COLO829 (cell line): ENCODE results near the gene LDB2.

ENCODE experiments used
- DNase-seq: peaks from one replicate; pipeline ENCODE4 v3.0.0; 2012; ENCODE audit warnings: low spot score

Gene LDB2

DNA sequence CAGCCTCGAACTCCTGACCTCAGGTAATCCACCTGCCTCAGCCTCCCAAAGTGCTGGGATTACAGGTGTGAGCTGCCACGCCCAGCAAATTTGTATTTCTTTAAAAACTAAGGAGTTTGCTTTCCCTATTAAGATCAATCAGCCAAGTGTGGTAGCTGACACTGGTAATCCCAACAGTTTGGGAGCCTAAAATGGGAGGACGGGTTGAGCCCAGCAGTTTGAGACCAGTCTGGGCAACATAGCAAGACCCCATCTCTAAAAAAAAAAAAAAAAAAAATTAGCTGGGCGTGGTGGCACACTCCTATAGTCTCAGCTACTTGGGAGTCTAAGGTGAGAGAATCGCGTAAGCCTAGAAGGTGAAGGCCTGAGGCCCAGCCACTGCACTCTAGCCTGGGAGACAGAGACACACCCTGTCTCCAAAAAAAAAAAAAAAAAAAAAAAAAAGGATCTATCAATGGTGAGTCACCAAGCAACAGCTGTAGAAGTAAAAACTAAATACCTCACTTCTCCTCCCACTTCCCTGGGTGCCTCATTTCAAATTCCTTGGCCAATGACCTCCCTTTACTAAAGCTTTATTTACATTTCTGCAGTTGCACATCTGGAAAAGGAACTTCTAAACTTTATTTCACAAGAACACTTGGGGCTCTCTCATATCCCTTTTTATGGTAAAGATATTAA lies 54.5 kb downstream of the LDB2 start:
- no peak for DNase-seq

DNA sequence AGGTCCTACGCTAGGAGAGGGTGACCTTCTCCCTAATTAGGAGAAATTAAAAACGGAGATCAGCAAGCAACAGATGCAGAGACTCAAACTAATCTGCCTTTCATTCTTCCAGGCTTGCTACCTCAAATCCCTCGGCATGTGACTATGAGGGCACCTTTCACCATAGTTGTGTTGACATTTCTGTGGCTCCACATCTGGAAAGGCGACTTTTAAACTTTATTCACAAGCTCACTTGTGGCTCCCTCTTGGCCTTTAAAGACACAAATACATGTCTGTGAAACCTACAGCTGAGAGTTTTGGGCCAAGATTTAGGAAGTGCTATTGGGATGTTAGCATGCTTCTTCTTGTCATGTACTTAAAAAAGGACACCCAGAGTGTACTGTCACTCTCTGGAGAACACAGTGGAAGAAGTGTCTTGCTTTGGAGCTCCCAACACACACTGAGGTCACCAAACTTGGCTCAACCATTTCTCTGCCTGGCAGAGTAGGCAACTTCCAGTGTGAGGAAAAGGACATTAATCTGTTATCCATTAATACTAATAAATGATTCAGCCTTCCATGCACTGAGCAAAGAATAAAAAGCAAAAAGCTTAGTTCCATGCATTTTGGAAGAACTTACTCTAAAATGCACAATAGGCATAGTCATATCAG lies 60.1 kb downstream of the LDB2 start:
- no peak for DNase-seq

GRCh38 chr4:16837475-16837874 lies 61.0 kb downstream of the LDB2 start:
- DNase-seq, result no peak

DNA sequence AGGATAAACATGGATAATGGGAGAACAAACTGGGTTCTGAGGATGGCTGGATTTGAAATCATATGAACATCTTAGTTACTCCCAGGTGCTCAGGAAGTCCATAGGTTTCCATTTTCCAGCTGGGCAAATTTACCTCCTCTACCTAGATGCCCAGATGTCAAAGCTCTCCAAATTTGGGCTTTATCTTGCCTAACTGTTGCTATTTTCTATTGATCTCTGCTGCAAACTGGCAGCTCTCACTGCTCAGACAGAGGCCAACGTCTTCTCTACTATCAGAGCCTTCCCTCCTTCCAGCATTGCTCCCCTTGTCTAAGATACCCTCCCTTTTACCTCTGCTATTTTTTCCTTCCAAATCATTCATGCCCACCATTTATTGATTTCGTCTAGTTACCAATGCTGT lies 62.1 kb downstream of the LDB2 start:
- DNase-seq, result no peak

DNA sequence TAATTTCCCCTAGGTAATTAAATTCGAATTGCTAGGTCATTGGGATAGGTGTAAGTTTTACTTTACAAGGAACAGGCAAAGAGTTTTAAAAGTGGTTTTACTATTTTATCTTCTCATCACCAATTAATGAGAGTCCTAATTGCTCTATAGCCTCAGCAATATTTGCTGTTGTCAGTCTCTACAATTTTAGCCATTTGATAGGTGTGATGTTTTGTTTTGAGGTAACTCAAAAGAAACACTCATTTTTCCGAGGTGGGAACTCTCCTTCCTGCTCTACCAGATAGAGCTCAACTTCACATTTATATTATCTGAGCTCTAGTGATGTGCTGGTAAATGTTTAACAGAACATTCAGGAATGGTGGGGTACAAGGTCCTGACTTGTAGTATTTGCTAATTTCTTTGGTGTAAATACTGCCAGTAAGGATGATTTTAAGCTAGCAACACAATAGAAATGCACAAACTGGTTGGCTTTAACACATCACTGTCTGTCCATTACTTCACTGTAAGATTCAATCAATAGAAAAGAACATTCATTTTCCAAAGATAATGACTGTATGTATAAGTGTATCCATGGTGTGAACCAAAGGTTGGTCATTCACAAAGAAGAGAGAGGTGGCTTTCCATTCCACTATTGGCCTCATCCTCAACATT lies 62.7 kb downstream of the LDB2 start:
- DNase-seq, result no peak

DNA sequence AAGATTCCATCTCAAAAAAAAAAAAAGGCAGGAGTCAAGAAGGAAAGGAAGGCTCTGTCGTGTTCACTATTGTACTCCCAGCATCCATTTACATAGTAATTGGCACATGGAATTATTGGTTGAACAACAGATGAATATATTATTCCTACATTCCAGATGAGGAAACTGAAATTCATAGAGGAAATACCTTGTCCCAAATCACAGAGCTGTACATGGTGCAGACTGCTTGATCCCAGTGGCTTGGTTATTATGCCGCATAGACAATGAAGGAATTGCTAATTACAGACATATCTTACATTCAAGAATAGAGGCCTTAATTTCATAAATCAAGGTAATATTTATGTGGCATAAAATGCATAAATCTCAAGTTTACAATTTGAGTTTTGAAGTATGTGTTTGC lies 63.6 kb downstream of the LDB2 start:
- DNase-seq, result no peak

DNA sequence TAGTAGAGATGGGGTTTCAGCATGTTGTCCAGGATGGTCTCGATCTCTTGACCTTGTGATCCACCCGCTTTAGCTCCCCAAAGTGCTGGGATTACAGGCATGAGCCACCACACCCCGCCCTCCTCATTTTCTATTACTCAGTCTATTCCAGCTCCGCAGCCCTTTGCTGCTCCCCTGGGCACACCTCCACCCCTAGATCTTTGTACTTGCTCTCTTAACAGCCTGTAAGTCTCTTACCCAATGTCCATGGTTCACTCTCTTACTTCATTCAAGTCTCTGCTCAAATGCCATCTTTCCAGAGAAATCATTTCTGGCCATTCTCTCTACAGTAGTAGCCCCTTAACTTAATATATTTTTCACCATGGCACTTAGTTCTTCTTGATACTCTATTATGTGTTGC lies 64.7 kb downstream of the LDB2 start:
- DNase-seq, result no peak

DNA sequence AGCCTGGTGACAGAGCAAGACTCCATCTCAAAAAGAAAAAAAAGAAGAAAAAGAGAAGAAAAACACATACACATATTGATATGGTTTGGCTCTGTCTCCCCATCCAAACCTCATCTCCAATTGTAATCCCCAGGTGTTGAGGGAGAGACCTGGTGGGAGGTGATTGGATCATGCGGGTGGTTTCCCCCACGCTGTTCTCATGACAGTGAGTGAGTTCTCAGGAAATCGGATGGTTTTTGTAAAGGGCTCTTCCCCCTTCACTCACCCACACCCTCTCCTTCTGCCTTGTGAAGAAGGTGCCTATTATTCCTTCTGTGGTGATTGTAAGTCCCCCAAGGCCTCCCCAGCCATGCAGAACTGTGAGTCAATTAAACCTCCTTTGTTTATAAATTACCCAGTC lies 68.4 kb downstream of the LDB2 start:
- no peak for DNase-seq

DNA sequence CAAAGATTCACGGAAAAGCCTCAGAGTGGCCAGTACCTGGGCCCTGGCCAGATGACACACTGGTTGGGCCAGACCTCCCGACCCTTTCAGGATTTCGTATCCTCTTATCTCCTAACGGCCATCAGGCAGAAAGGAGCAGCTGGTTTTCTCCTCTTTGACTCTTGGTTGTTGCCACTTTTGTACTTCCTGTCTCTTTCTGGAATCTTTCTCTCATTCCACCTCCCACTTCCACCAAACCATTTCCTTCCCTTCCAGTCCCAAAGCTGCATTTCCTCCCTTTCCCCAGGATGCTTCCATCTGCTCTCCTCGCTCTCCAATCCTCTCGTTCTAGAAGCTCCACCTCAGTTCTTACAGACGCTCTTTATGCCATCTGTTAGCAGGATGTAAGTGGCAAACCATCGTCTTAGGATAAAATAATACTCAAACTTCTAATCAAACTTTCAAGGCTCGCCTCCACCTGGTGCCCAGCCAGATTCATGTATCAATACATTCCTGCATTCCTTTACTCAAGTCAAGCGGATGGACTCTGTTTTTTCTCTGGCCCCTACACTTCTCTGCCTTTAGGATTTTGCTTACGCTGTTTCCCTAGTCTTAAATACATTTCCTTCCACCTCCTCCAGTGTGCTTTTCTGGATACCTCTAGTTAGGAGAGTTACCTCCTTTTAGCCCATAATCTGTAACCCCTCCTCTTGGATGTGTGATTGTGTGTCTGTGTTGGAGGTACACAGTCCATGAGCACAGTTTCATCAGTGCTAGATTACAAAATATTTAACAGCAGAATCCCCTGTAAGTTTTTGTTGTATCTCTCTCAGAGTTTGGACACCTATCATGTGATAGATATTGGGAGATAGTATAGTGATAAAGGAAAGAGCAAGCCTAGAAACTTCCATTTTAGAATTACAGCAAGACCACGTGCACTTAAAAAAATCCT lies 70.4 kb downstream of the LDB2 start:
- DNase-seq, result no peak

GRCh38 chr4:16827045-16827444 lies 71.4 kb downstream of the LDB2 start:
- DNase-seq, result no peak

GRCh38 chr4:16826406-16826910 lies 72.0 kb downstream of the LDB2 start:
- no peak for DNase-seq

GRCh38 chr4:16824278-16824806 lies 74.1 kb downstream of the LDB2 start:
- no peak for DNase-seq

- DNase-seq, result no peak
Measured at GRCh38 chr4:16820329-16820728, 78.1 kb downstream of the LDB2 start.

DNA sequence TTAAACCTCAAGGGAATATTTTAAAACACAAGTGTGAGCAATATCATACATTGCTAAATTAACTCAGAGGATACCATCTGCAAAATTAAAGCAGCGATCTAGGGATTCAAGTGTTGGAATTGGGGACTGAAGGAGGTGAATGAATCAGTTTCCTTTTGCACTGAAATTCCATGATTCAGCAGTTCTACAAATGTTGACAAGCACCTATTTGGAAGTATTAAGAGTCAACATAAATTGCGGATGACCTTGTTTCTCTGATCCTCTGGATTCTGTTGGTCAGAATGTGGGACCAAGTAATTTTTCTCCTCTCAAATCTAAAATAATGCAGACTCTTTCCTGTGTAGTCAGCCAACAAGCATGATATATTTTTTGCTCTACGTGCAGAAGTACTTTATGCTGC lies 78.8 kb downstream of the LDB2 start:
- no peak for DNase-seq

DNA sequence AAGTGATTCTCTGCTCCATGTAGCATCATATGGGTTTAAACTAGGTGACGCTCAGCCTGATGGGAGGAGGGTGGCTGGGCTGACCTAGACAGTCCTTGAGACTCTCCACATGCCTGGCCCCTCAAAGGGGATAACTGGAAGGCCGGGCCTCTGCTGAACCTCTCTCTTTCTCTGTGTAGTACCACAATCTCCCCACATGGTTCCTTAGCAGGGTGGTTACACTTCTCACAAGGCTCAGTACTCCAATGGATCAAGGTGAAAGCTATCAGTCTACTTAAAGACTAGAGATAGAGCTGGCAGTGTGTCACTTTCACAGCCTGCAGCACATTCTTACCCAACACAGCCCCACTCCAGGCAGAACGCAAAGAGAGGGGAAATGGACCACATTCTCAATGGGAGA lies 80.4 kb downstream of the LDB2 start:
- no peak for DNase-seq

DNA sequence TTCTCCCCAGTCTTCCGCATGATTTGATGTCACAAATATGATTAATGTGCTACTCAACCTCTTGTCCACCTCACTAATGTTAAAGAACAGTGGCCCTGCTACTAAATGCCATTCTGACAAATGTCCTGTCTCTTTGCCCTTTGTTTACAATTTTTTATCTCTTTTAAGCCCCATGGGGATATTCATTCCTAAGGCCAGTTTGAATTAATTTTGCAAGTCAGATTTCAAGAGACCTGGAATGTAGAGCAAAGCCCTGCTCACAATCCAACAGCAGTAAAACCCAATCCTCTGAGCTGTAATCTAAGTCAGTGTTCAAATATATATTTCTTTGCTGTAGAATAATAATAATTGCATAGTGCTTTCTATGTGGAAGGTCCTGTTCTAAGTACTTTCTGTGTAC lies 81.2 kb downstream of the LDB2 start:
- no peak for DNase-seq

DNA sequence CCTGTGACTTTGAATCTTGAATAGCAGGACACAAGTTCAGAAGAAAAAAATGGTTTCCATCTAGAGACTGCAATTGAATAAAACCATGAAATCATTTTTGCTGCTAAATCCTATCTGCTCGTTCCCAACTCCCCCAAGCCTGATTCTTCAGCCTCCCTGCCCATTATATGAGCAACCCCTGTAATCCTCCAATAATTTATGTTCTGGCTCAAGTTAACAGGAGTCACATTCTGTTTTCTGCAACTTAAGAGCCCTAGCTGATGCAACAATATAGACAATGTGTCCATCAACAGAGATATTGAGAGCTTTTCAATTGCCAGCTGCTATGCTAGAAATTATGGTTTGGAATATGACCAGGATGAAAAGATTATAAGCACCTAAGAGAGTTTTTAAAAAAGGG lies 84.1 kb downstream of the LDB2 start:
- DNase-seq, result no peak

- DNase-seq, result no peak
Measured at GRCh38 chr4:16812041-16812440, 86.4 kb downstream of the LDB2 start.

DNA sequence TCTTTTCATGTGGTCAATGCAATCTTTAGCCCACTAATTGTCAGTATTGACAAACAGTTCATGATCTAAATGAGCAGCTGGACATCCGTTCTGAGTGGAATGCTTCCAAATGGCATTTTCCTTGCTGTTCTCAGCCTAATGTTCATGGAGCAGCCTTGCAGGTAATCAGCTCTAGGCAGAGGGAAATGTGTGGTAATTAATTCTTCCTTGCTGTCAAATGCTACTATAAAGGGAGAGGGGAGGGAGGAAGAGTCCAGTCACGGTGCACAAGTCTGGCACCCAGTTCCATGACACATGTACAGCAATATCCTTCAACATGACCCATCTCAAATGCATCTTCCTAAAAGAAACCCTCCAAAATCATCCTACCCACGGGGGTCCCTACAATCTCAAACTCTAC lies 88.5 kb downstream of the LDB2 start:
- DNase-seq, result no peak

- no peak for DNase-seq
Measured at GRCh38 chr4:16809064-16809463, 89.4 kb downstream of the LDB2 start.

GRCh38 chr4:16807355-16807754 lies 91.1 kb downstream of the LDB2 start:
- DNase-seq, result no peak

- no peak for DNase-seq
Measured at GRCh38 chr4:16804581-16804980, 93.9 kb downstream of the LDB2 start.
